Thoracic aorta (tissue), 2 donors: ENCODE results near the gene CEP68. TPM values are rescaled to one million over a fixed set of nuclear protein-coding genes. Genes with fewer than 3 reads are reported as not detected.

Source experiments
- ATAC-seq: fragments of 150-250 bp; one replicate; pipeline ENCODE4 v1.8.0; 2017; ENCODE audit warnings: low read depth; ENCODE audit not compliant: insufficient number of reproducible peaks, low FRiP score
- DNase-seq: peaks from one replicate; pipeline ENCODE4 v3.0.0-alpha.2; 2020; ENCODE audit warnings: low spot score
- H3K27ac ChIP-seq, 2 donors: fragments of 200-600 bp; sonication (generic); 1 replicate in 1 of 2; 2 replicates in 1 of 2; pipeline ENCODE4 v1.5.1; 2016; ENCODE audit warnings: mild to moderate bottlenecking in 2 of 2, moderate library complexity in 2 of 2
- H3K27me3 ChIP-seq: fragments of 200-600 bp; sonication (generic); replicated peaks from 2 replicates; pipeline ENCODE4 v1.6.0; 2016; ENCODE audit warnings: mild to moderate bottlenecking; ENCODE audit not compliant: insufficient read depth
- H3K36me3 ChIP-seq: fragments of 200-600 bp; sonication (generic); one replicate; pipeline ENCODE4 v1.5.1; 2016
- H3K4me1 ChIP-seq, 2 donors: fragments of 200-600 bp; sonication (generic); 1 replicate in 1 of 2; 2 replicates in 1 of 2; pipeline versions ENCODE4 v1.5.1 to v1.6.0; 2016; ENCODE audit warnings: low read depth in 2 of 2, mild to moderate bottlenecking in 1 of 2; ENCODE audit not compliant: control insufficient read depth in 1 of 2
- H3K4me3 ChIP-seq: fragments of 200-600 bp; sonication (generic); 2 replicates; pipeline ENCODE4 v1.5.1; 2016; ENCODE audit warnings: mild to moderate bottlenecking
- H3K9me3 ChIP-seq: fragments of 200-600 bp; sonication (generic); 2 replicates; pipeline ENCODE4 v1.5.1; 2016
- total RNA-seq, 2 donors: library from RNA; depleted of rRNA; stranded (reverse); fragments of >200 nt; gene quantifications; one replicate each; pipeline versions ENCODE4 v1.1.0 to v1.2.3, GENCODE V29; 2016
- TF ChIP-seq, protein P1 (sequence below): fragments of 200-600 bp; sonication (generic); IDR thresholded peaks from one replicate; pipeline ENCODE4 v1.5.1; 2019; ENCODE audit warnings: antibody characterized with exemption

The CEP68 gene
- total RNA-seq, 2 donors from 2014 or later = 28.8 to 31.3 TPM

DNA sequence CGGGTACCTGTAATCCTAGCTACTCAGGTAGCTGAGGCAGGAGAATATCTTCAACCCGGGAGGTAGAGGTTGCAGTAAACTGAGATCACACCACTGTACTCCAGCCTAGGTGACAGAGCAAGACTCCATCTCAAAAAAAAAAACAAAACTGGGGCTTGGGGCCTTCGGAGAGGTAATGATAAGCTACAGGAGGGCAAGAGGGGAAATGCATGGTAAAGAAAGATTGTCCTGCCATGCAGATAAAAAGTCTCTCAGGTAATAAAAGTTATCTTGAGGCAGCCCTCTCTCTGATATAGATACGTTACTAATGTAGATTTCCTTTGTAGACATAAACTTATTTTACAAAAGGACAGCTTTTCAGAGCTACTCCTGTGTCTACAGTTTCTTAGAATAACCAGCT lies 77.4 kb downstream of the CEP68 start:
- Histone ChIP-seq H3K27ac (no peak overlapping the region), H3K27me3 (no peaks in the 10 kb centered on the region), H3K9me3 (no peaks in the 10 kb centered on the region), H3K4me3 (no peak overlapping the region), H3K36me3 (no peaks in the 10 kb centered on the region), H3K4me1 (peaks cover 4 to 14% of the 10 kb centered on the region in 2 donors)
- no peak for ATAC-seq
- DNase-seq = no peak
- TF ChIP-seq, protein P1, sequence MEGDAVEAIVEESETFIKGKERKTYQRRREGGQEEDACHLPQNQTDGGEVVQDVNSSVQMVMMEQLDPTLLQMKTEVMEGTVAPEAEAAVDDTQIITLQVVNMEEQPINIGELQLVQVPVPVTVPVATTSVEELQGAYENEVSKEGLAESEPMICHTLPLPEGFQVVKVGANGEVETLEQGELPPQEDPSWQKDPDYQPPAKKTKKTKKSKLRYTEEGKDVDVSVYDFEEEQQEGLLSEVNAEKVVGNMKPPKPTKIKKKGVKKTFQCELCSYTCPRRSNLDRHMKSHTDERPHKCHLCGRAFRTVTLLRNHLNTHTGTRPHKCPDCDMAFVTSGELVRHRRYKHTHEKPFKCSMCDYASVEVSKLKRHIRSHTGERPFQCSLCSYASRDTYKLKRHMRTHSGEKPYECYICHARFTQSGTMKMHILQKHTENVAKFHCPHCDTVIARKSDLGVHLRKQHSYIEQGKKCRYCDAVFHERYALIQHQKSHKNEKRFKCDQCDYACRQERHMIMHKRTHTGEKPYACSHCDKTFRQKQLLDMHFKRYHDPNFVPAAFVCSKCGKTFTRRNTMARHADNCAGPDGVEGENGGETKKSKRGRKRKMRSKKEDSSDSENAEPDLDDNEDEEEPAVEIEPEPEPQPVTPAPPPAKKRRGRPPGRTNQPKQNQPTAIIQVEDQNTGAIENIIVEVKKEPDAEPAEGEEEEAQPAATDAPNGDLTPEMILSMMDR = no peak

DNA sequence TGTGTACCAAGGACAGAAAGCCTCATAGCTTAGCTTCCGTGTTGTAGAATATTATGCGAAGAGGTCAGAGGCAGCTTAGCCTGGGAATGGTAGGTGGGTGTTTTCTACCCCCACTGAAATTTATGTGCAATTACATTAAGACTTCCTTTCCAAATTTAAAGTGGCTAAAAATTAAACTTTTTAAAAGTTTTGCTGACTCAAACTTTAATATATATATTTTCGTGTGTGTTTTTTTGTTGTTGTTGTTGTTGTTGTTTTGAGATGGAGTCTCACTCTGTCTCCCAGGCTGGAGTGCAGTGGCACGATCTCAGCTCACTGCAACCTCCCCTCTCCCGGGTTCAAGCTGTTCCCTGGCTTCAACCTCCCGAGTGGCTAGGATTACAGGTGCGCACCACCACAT lies 77.9 kb downstream of the CEP68 start:
- no peaks in the 10 kb centered on the region for H3K27me3 ChIP-seq
- H3K27ac ChIP-seq = no peak overlapping the region
- ATAC-seq = no peak
- no peaks in the 10 kb centered on the region for H3K36me3 ChIP-seq
- TF ChIP-seq, protein P1 = no peak
- no peak for DNase-seq
- H3K4me1 ChIP-seq = peaks cover 4 to 14% of the 10 kb centered on the region in 2 donors
- H3K9me3 ChIP-seq = no peaks in the 10 kb centered on the region
- H3K4me3 ChIP-seq = no peak overlapping the region

DNA sequence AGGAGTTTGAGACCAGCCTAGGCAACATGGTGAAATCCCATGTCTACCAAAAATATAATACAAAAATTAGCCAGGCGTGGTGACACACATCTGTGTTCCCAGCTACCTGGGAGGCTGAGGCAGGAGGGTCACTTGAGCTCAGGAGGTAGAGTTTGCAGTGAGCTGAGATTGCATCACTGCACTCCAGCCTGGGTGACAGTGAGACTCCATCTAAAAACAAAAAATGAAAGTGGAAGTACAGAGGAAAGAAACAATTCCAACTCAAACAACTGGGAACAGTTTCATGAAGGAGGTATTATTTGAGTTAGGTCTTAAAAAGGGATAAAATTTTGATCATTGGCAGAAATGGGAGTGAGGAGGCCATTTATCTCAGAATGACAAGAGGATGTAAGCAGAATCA lies 80.0 kb downstream of the CEP68 start:
- ATAC-seq = no peak
- TF ChIP-seq, protein P1 = no peak

More for the DNA sequence above, 80.0 kb downstream of the CEP68 start:
- no peak for DNase-seq
- H3K9me3 ChIP-seq = no peaks in the 10 kb centered on the region
- H3K4me3 ChIP-seq = no peak overlapping the region
- H3K36me3 ChIP-seq = no peaks in the 10 kb centered on the region
- no peaks in the 10 kb centered on the region for H3K27me3 ChIP-seq
- H3K4me1 ChIP-seq = peaks cover 0 to 9% of the 10 kb centered on the region in 2 donors
- H3K27ac ChIP-seq = no peak overlapping the region

Other genes with a start within 250 kb of the CEP68 start
- 10 to 100 TPM; 24.2 to 33.8 TPM for gene SLC1A4, start 67.0 kb upstream of the CEP68 start, total RNA-seq
- gene RAB1A, start 73.7 kb downstream of the CEP68 start, total RNA-seq = 10 to 100 TPM; 80.7 to 88.5 TPM
- 100 to 1,000 TPM in 1 of 2 donors, 10 to 100 TPM in 1; 75.9 to 131 TPM for gene ACTR2, start 171.4 kb downstream of the CEP68 start, total RNA-seq